Mesenchymal stem cell (in vitro differentiated cells and primary cell): ENCODE measurements around the gene ZNF654.
A peak's percentile ranks its signal among the peaks of the same experiment; 100 is the strongest.

Experiments
- DNase-seq: peaks from one replicate; pipeline ENCODE4 v3.0.0-alpha.2; 2013
- H2AFZ ChIP-seq: one replicate; pipeline ENCODE4 v1.6.1; 2013; ENCODE audit warnings: low read depth, mild to moderate bottlenecking, control low read depth, inconsistent platforms, low read length, moderate library complexity
- H2AK5ac ChIP-seq: 2 replicates; pipeline ENCODE4 v1.6.1; 2013; ENCODE audit warnings: low read length, moderate library complexity, mild to moderate bottlenecking, inconsistent platforms; ENCODE audit not compliant: severe bottlenecking
- H2BK120ac ChIP-seq: one replicate; pipeline ENCODE4 v1.6.1; 2013; ENCODE audit warnings: low read depth, mild to moderate bottlenecking, inconsistent platforms, low read length, moderate library complexity
- H2BK12ac ChIP-seq, 2 experiments: one replicate each; pipeline ENCODE4 v1.6.1; 2013; ENCODE audit warnings: inconsistent platforms in 2 of 2, low read length in 2 of 2, mild to moderate bottlenecking in 2 of 2, moderate library complexity in 2 of 2, control low read depth in 1 of 2
- H2BK15ac ChIP-seq: one replicate; pipeline ENCODE4 v1.6.1; 2013; ENCODE audit warnings: mild to moderate bottlenecking, low read depth, inconsistent platforms; ENCODE audit not compliant: poor library complexity, severe bottlenecking
- H2BK5ac ChIP-seq: 2 replicates; pipeline ENCODE4 v1.6.1; 2013; ENCODE audit warnings: low read depth, mild to moderate bottlenecking, low read length, control low read depth, inconsistent platforms; ENCODE audit not compliant: poor library complexity, severe bottlenecking
- H3K14ac ChIP-seq, 2 experiments: one replicate each; pipeline ENCODE4 v1.6.1; 2013; ENCODE audit warnings: inconsistent platforms in 2 of 2, low read length in 2 of 2, control low read depth in 1 of 2, mild to moderate bottlenecking in 1 of 2, moderate library complexity in 1 of 2
- H3K18ac ChIP-seq, 2 experiments: one replicate each; pipeline ENCODE4 v1.6.1; 2013; ENCODE audit warnings: inconsistent platforms in 2 of 2, low read length in 2 of 2, control low read depth in 1 of 2, low read depth in 1 of 2, mild to moderate bottlenecking in 1 of 2
- H3K23ac ChIP-seq, 2 experiments: one replicate each; pipeline ENCODE4 v1.6.1; 2013; ENCODE audit warnings: inconsistent platforms in 2 of 2, low read length in 2 of 2, mild to moderate bottlenecking in 2 of 2, moderate library complexity in 2 of 2, control low read depth in 1 of 2
- H3K27ac ChIP-seq: 2 replicates; pipeline ENCODE4 v1.5.1; 2013; ENCODE audit warnings: mild to moderate bottlenecking, moderate library complexity, low read length, control low read depth, inconsistent platforms; ENCODE audit not compliant: poor library complexity, severe bottlenecking
- H3K27me3 ChIP-seq, 2 experiments: 2 replicates each; pipeline versions ENCODE4 v1.6.1 to v1.7.0; 2013; ENCODE audit warnings: low read length in 2 of 2, mild to moderate bottlenecking in 2 of 2, moderate library complexity in 2 of 2, control low read depth in 1 of 2, inconsistent platforms in 1 of 2; ENCODE audit not compliant: control insufficient read depth in 1 of 2, insufficient read depth in 1 of 2
- H3K36me3 ChIP-seq, 2 experiments: 2 replicates each; pipeline versions ENCODE4 v1.6.1 to v1.7.0; 2013; ENCODE audit warnings: low read length in 2 of 2, control low read depth in 1 of 2, inconsistent platforms in 1 of 2, low read depth in 1 of 2, mild to moderate bottlenecking in 1 of 2; ENCODE audit not compliant: insufficient read depth in 2 of 2, control insufficient read depth in 1 of 2
- H3K4ac ChIP-seq, 2 experiments: one replicate each; pipeline ENCODE4 v1.6.1; 2013; ENCODE audit warnings: inconsistent platforms in 2 of 2, low read length in 2 of 2, mild to moderate bottlenecking in 2 of 2, moderate library complexity in 2 of 2, control low read depth in 1 of 2, low read depth in 1 of 2
- H3K4me1 ChIP-seq: 2 replicates; pipeline ENCODE4 v1.6.1; 2013; ENCODE audit warnings: low read depth, low read length, control low read depth; ENCODE audit not compliant: control insufficient read depth, insufficient read depth
- H3K4me2 ChIP-seq: 2 replicates; pipeline ENCODE4 v1.6.1; 2013; ENCODE audit warnings: low read length, mild to moderate bottlenecking, inconsistent platforms; ENCODE audit not compliant: poor library complexity, severe bottlenecking
- H3K4me3 ChIP-seq, 2 experiments: 2 replicates each; pipeline versions ENCODE4 v1.5.1 to v1.7.0; 2013; ENCODE audit warnings: low read length in 2 of 2, mild to moderate bottlenecking in 2 of 2, control low read depth in 1 of 2, low read depth in 1 of 2; ENCODE audit not compliant: insufficient read depth in 1 of 2
- H3K79me1 ChIP-seq: replicated peaks from 2 replicates; pipeline ENCODE4 v1.6.1; 2013; ENCODE audit warnings: mild to moderate bottlenecking, control low read depth, low read length, inconsistent platforms; ENCODE audit not compliant: poor library complexity, severe bottlenecking
- H3K9ac ChIP-seq: 2 replicates; pipeline ENCODE4 v1.7.0; 2013; ENCODE audit warnings: mild to moderate bottlenecking, low read length, moderate library complexity
- H3K9me3 ChIP-seq: 2 replicates; pipeline ENCODE4 v1.7.0; 2013; ENCODE audit warnings: mild to moderate bottlenecking, low read length; ENCODE audit not compliant: control insufficient read depth
- H4K8ac ChIP-seq: one replicate; pipeline ENCODE4 v1.6.1; 2013; ENCODE audit warnings: inconsistent platforms, mild to moderate bottlenecking, low read length, moderate library complexity
- H4K91ac ChIP-seq: one replicate; pipeline ENCODE4 v1.6.1; 2013; ENCODE audit warnings: mild to moderate bottlenecking, low read length, inconsistent platforms
- WGBS: methylation state at CpG from one replicate; pipeline ENCODE4 v1.1.7; 2013; ENCODE audit warnings: mixed read lengths; 5-methylcytosine and 5-hydroxymethylcytosine counted together

The ZNF654 gene

DNA sequence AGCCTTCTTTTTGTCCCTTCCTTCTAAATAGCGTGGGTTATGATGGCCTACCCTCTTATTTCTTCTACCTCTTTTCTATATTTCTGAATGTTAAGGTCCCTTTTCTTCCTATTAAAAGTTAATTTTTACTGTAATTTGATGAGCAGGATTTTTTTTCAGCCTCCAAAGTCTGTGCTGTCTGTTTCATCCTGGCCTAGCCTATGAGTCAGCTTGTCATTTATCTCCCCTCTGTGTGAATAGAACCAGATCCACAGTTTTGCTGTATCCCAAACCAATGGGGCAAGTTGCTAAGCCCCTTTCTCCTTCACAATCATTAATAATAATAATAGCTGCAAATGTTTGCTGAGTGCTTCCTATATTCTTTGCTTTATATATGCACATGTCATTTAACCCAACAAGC lies 72.6 kb downstream of the ZNF654 start:
- H3K4me2 ChIP-seq: no peak overlapping the region
- no peak overlapping the region for H3K18ac ChIP-seq
- no peak overlapping the region for H4K91ac ChIP-seq
- no peak overlapping the region for H3K14ac ChIP-seq
- H3K27ac ChIP-seq: no peak overlapping the region
- DNase-seq: peak; percentile 36
- H4K8ac ChIP-seq: no peak overlapping the region
- no peak overlapping the region for H2BK5ac ChIP-seq
- no peaks in the 10 kb centered on the region for H3K9me3 ChIP-seq
- H3K36me3 ChIP-seq: peaks cover 0 to 79% of the 10 kb centered on the region in 2 experiments
- no CpG with 5 or more reads among the region's 1 CpG for WGBS
- H2AFZ ChIP-seq: no peak overlapping the region
- H3K4me1 ChIP-seq: no peaks in the 10 kb centered on the region
- no peak overlapping the region for H3K23ac ChIP-seq
- H3K4ac ChIP-seq: no peak overlapping the region
- no peak overlapping the region for H3K9ac ChIP-seq
- H2BK120ac ChIP-seq: no peak overlapping the region
- no peak overlapping the region for H2AK5ac ChIP-seq
- no peak overlapping the region for H2BK12ac ChIP-seq
- H3K27me3 ChIP-seq: no peaks in the 10 kb centered on the region
- H3K4me3 ChIP-seq: no peak overlapping the region
- H3K79me1 ChIP-seq: peaks cover 7% of the 10 kb centered on the region
- no peak overlapping the region for H2BK15ac ChIP-seq

DNA sequence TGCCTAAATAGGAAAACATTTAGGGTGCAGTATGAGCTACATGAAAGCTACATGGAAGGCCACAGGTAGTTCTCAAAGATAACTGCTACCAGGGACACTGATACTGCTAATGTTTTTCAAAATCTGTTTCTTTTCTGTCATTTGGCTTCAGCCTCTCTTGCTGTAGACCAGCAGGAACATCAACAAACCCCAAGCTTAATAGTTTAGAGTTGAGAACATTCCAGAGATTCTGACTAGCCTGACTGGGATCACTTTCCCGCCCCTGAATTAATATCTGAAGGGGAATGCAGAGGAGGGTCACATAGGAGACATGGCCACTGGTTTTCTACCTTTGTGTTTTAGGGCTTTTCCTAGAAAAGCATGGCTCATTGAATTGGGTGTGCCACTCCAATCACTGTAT lies 73.8 kb downstream of the ZNF654 start:
- WGBS: 100% methylated on average over 1 of the region's 1 CpG
- Histone ChIP-seq H2AK5ac (no peak overlapping the region), H3K4me3 (no peak overlapping the region), H4K8ac (no peak overlapping the region), H3K14ac (no peak overlapping the region), H3K18ac (no peak overlapping the region), H3K27ac (no peak overlapping the region), H3K4me2 (no peak overlapping the region), H3K4me1 (no peaks in the 10 kb centered on the region), H2BK120ac (no peak overlapping the region), H4K91ac (no peak overlapping the region), H3K9ac (no peak overlapping the region), H2AFZ (no peak overlapping the region), H3K79me1 (peaks cover 3% of the 10 kb centered on the region), H2BK12ac (no peak overlapping the region), H3K27me3 (no peaks in the 10 kb centered on the region), H2BK5ac (no peak overlapping the region), H3K23ac (no peak overlapping the region), H2BK15ac (no peak overlapping the region), H3K36me3 (peaks cover 0 to 77% of the 10 kb centered on the region in 2 experiments), H3K4ac (peak overlapping the region in 1 of 2 experiments; percentile 75), H3K9me3 (no peaks in the 10 kb centered on the region)
- peak; percentile 7 for DNase-seq

DNA sequence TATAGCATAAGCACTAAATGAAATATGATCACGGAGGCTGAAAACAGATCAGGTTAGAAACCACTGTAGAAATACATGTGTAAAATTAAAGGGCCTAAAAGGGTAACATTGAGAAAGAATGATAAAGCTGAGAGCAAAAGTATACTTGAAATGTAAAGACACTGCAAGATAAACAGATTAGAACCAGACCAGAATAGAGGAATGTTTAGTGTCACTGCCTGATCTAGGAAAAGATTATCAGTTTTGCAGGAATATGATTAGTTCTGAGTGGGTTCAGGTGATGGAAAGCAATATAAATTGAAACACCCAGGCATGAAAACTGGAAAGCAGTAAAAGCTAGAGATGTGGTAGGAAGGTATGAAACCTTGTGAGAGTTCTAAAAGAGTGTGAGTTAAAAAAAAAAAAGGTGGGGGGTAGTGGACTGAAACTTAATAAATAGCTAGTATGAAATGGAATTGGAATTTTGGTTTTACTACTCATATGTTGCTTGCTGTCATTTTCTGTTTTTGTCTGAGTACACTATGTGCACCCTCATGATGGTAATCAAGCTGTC lies 74.7 kb downstream of the ZNF654 start:
- Histone ChIP-seq H2BK15ac (no peak overlapping the region), H2BK12ac (no peak overlapping the region), H3K14ac (no peak overlapping the region), H2BK120ac (no peak overlapping the region), H3K4me3 (no peak overlapping the region), H3K27me3 (no peaks in the 10 kb centered on the region), H3K4me1 (no peaks in the 10 kb centered on the region), H3K4me2 (no peak overlapping the region), H2AFZ (no peak overlapping the region), H3K36me3 (peaks cover 0 to 80% of the 10 kb centered on the region in 2 experiments), H2BK5ac (no peak overlapping the region), H3K27ac (no peak overlapping the region), H3K79me1 (peaks cover 3% of the 10 kb centered on the region), H3K4ac (no peak overlapping the region), H3K9me3 (no peaks in the 10 kb centered on the region), H3K9ac (no peak overlapping the region), H3K18ac (no peak overlapping the region), H3K23ac (no peak overlapping the region), H4K91ac (no peak overlapping the region), H4K8ac (no peak overlapping the region), H2AK5ac (no peak overlapping the region)
- no peak for DNase-seq
- 17% methylated on average over 1 of the region's 1 CpG for whole genome bisulfite sequencing

DNA sequence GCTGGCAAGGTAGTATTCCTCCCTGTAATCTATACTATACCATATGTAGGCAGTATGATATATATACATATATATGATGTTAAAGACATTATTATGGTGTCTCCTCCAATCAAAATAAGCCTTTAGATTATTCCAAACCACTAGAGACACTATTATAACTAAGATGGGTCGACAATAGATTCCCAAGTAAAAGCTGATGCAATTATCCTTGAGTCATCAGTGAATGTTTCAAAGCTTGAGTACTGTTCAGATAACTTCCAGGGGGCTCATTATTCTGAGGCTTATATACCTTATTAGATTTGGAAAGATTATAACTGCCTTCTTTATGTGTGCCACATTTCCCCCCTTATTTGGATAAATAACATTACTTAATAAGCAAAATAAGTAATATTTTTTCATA lies 78.8 kb downstream of the ZNF654 start:
- Histone ChIP-seq H4K91ac (no peak overlapping the region), H3K9ac (no peak overlapping the region), H3K4me3 (no peak overlapping the region), H3K27me3 (no peaks in the 10 kb centered on the region), H3K4ac (no peak overlapping the region), H3K4me2 (no peak overlapping the region), H2BK5ac (no peak overlapping the region), H3K79me1 (no peaks in the 10 kb centered on the region), H3K4me1 (no peaks in the 10 kb centered on the region), H2AFZ (no peak overlapping the region), H3K9me3 (no peaks in the 10 kb centered on the region), H2AK5ac (no peak overlapping the region), H4K8ac (no peak overlapping the region), H3K36me3 (peaks cover 0 to 68% of the 10 kb centered on the region in 2 experiments), H3K23ac (no peak overlapping the region), H3K18ac (no peak overlapping the region), H2BK120ac (no peak overlapping the region), H3K27ac (no peak overlapping the region), H2BK15ac (no peak overlapping the region), H3K14ac (no peak overlapping the region), H2BK12ac (no peak overlapping the region)
- peak; percentile 24 for DNase-seq
- no CpG with 5 or more reads among the region's 1 CpG for WGBS
